Stimulated activated naive CD8-positive, alpha-beta T cell treated with anti-CD3 and anti-CD28 coated beads, Interleukin-15, Interleukin-2, amounts not matched to agents 100 ng/mL and 50 ng/mL, for 24 hours (primary cell): ENCODE data around the gene SMPD4.
"Not testable (repeated sequence)": the region's sequence is repeated elsewhere in the genome, so short reads cannot be mapped to it uniquely, and the experiment has no call there.

ENCODE experiments used
- H3K27ac Mint-ChIP-seq: one replicate; pipeline ENCODE4 v1.8.0; 2021; ENCODE audit warnings: mild to moderate bottlenecking, mixed read lengths
- H3K27me3 Mint-ChIP-seq: one replicate; pipeline ENCODE4 v1.8.0; 2021; ENCODE audit warnings: mixed read lengths
- H3K36me3 Mint-ChIP-seq: one replicate; pipeline ENCODE4 v1.8.0; 2021; ENCODE audit warnings: low read depth, mixed read lengths
- H3K4me1 Mint-ChIP-seq: one replicate; pipeline ENCODE4 v1.8.0; 2021; ENCODE audit warnings: low read depth, mixed read lengths
- H3K4me3 Mint-ChIP-seq: one replicate; pipeline ENCODE4 v1.8.0; 2021; ENCODE audit warnings: mild to moderate bottlenecking, mixed read lengths
- H3K9me3 Mint-ChIP-seq: one replicate; pipeline ENCODE4 v1.8.0; 2021; ENCODE audit warnings: mixed read lengths

Gene SMPD4

DNA sequence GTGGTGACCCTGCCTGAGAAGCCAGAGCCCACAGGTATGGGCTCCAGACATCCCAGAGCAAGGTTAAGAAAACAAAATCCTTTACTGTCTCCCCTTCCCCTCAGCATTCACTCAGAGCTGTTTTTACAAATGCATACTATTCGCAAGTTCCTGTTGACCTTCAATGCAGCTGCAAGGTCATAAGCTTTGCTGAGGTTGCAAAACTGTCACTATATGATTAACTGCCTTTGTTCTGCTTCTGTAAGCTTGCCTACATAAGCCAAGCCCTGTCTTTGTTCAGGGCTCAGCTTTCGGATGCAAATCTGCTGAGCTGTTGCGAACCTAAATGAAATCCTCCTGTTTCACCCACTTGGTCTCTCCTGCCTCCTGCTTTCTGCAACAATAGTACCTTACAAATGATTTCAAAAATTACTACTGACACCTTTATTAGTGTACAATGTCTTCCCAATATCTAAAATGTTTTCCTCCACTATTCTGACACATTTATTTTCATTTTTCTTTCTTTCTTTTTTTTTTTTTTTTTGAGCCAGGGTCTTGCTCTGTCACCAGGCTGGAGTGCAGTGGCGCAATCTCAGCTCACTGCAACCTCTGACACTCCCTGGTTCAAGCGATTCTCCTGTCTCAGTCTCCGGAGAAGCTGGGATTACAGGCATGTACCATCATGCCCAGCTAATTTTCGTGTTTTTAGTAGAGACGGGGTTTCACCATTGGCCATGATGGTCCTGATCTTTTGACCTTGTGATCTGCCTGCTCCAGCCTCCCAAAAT lies 78.6 kb downstream of the SMPD4 start:
- not testable (repeated sequence) for H3K4me1 Mint-ChIP-seq, H3K36me3 Mint-ChIP-seq, H3K4me3 Mint-ChIP-seq, H3K27me3 Mint-ChIP-seq, H3K9me3 Mint-ChIP-seq, H3K27ac Mint-ChIP-seq
